Stimulated activated CD8-positive, alpha-beta memory T cell treated with anti-CD3 and anti-CD28 coated beads, Interleukin-4, amount 100 ng/mL, for 1 hour (primary cell): ENCODE data around the gene PIWIL4.

ENCODE experiments used
- DNase-seq, 2 donors: peaks; one replicate each; pipeline ENCODE4 v3.0.0-alpha.2; 2020; ENCODE audit warnings: low read depth in 2 of 2, low spot score in 1 of 2

The PIWIL4 gene

GRCh38 chr11:94661444-94661843, 94.3 kb downstream of the PIWIL4 start:
- no peak for DNase-seq

- DNase-seq: no peak
Observed at GRCh38 chr11:94662065-94662779, 95.1 kb downstream of the PIWIL4 start.

GRCh38 chr11:94662846-94663390, 95.8 kb downstream of the PIWIL4 start:
- no peak for DNase-seq

- DNase-seq: no peak
Observed at GRCh38 chr11:94664346-94664745, 97.2 kb downstream of the PIWIL4 start.

DNA sequence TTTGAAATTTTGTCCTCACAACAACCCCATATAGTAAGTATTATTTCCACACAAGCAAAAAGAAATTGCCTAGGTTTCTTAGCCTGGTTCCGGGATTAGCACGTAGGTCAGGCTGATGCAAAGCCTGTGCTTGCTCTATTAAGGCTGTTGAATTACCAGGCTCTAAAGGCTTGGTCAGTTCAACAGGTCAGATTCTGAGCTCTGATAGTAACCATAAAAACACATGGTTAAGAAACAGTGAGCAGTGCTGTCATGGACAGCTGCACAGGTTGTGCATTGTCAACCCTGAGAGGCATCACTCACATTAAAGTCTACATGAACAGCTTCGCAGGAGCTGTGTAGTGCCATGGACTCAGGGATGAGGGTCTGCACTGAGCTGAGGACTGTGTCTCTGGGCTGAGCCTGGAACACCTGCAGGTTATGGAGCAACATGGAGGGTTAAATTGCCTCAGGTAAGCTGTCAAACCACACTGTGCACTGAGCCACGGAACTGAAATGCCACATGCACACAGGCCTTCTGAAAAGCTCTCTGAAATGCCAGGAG, 98.0 kb downstream of the PIWIL4 start:
- DNase-seq: no peak

DNA sequence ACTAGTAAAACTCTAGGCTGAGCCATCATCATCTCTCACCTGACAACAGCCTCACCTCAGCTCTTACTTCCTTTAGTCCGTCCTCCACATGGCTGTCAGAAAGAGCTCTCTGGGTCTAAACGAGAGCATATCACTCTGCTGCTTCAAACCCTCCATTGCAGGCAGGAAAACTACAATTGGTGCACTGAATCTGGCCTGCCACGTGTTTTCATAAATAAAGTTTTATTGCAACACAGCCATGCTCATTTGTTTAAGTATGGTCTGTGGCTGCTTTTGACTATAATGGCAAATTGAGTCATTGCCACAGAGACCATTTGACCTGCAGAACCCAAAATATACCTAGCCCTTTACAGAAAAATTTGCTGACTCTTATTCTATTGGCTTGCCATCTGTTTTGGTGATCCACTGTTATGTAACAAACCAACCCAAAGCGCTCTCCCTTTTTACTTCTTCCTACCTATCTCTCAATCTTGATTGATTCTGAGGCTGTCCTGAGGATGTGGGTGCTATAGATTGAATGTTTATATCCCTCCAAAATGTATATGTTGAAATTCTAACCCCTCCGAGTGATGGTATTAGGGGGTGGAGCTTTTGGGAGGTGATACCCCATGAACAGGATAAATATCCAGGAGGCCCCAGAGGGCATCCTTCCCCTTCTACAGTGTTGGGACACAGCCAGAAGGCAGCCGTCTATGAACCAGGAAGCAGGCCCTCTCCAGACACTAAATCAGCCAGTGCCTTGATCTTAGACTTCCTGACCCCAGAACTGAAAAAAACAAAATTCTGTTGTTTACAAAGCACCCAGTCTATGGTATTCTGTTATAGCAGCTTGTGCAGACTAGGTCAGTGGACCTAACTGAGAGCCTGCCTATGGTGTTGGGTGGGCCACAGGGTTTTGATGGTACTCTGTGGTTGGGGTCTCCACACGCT, 99.9 kb downstream of the PIWIL4 start:
- DNase-seq: no peak

- DNase-seq: no peak
Observed at GRCh38 chr11:94668212-94668793, 101.1 kb downstream of the PIWIL4 start.

GRCh38 chr11:94669023-94669422, 101.9 kb downstream of the PIWIL4 start:
- no peak for DNase-seq
